ENCODE results near the gene UBE3D.
"Not testable (repeated sequence)": the region's sequence is repeated elsewhere in the genome, so short reads cannot be mapped to it uniquely, and the experiment has no call there.

Gene UBE3D

DNA sequence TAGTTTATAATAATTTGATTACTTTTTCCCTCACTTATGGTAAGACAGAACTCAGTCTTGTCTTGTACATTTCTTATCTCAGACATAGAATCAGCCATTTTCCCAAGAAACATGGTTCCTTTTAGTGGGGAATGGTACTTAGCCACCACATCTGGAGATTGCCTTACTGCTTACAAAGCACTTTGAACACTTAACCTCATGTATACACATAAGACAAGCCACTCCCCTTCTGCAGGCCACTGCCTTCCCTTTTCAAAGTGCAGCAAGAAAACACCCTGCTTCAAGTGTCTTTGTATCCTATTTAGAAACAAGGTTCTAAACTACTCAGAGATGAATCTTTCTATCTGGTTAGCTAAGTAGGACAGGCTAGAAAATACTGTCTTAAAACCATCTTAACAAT is 159.2 kb downstream of the UBE3D start:
- H3K27ac ChIP-seq (ENCODE audit: insufficient read depth, low read length, poor library complexity, severe bottlenecking) = no peak overlapping the region
- H3K4me3 ChIP-seq (ENCODE audit: insufficient read depth, low read depth, low read length, poor library complexity, severe bottlenecking) = no peak overlapping the region
- H3K36me3 ChIP-seq (ENCODE audit: control insufficient read depth, insufficient read depth, low read length) = no peaks in the 10 kb centered on the region
- H3K4me1 ChIP-seq (ENCODE audit: control insufficient read depth, insufficient read depth, low read length, poor library complexity, severe bottlenecking) = no peaks in the 10 kb centered on the region
- no peaks in the 10 kb centered on the region for H3K9me3 ChIP-seq (ENCODE audit: control insufficient read depth, low read length)
- no peak for DNase-seq
- no peaks in the 10 kb centered on the region for H3K27me3 ChIP-seq (replicated peaks; ENCODE audit: control insufficient read depth, insufficient read depth, low read length, poor library complexity, severe bottlenecking)

DNA sequence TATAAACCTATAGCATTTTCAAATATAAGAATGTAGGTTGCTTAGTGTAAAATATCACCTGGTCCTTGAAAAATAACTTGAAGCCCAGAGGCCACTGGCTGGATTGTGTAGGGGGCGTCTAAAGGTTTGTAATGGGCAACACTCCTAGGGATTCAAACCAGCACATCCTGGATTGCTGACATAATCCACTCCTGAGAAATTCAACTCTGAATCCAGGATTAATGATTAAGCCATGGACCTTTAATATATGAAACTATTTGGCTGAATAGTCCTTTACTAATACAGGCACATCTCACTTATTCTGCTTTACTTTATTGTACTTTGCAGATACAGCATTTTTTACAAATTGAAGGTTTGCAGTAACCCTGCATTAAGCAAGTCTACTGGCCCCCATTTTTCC is 160.8 kb downstream of the UBE3D start:
- Histone ChIP-seq H3K27ac (ENCODE audit: insufficient read depth, low read length, poor library complexity, severe bottlenecking) (no peak overlapping the region), H3K9me3 (ENCODE audit: control insufficient read depth, low read length) (no peaks in the 10 kb centered on the region), H3K36me3 (ENCODE audit: control insufficient read depth, insufficient read depth, low read length) (no peaks in the 10 kb centered on the region), H3K27me3 (replicated peaks; ENCODE audit: control insufficient read depth, insufficient read depth, low read length, poor library complexity, severe bottlenecking) (no peaks in the 10 kb centered on the region), H3K4me3 (ENCODE audit: insufficient read depth, low read depth, low read length, poor library complexity, severe bottlenecking) (no peak overlapping the region), H3K4me1 (ENCODE audit: control insufficient read depth, insufficient read depth, low read length, poor library complexity, severe bottlenecking) (no peaks in the 10 kb centered on the region)
- DNase-seq = no peak

DNA sequence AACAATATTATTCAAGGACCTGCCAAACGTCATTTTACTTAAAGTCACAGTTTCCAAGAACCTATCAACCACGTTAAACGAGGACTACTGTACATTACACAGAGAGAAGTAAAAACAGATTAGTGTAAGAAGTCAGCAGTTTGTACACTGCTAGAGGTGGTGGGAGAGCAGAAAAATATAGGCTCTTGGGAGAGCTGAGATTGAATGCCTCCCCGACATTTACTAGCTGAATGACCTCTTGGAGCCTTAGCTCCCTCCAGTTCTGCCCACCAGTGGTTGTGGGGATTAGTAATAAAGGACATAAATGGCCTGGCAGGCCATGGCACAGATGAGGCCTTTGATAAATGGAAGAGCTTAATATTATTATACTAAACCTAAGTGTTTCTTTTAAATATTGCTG is 161.4 kb downstream of the UBE3D start:
- Histone ChIP-seq H3K27ac (ENCODE audit: insufficient read depth, low read length, poor library complexity, severe bottlenecking) (no peak overlapping the region), H3K4me3 (ENCODE audit: insufficient read depth, low read depth, low read length, poor library complexity, severe bottlenecking) (no peak overlapping the region), H3K9me3 (ENCODE audit: control insufficient read depth, low read length) (no peaks in the 10 kb centered on the region), H3K4me1 (ENCODE audit: control insufficient read depth, insufficient read depth, low read length, poor library complexity, severe bottlenecking) (no peaks in the 10 kb centered on the region), H3K36me3 (ENCODE audit: control insufficient read depth, insufficient read depth, low read length) (no peaks in the 10 kb centered on the region), H3K27me3 (replicated peaks; ENCODE audit: control insufficient read depth, insufficient read depth, low read length, poor library complexity, severe bottlenecking) (no peaks in the 10 kb centered on the region)
- DNase-seq = no peak

GRCh38 chr6:82902290-82902689 is 163.4 kb downstream of the UBE3D start:
- DNase-seq = no peak
- H3K36me3 ChIP-seq (ENCODE audit: control insufficient read depth, insufficient read depth, low read length) = no peaks in the 10 kb centered on the region
- no peaks in the 10 kb centered on the region for H3K4me1 ChIP-seq (ENCODE audit: control insufficient read depth, insufficient read depth, low read length, poor library complexity, severe bottlenecking)
- no peaks in the 10 kb centered on the region for H3K27me3 ChIP-seq (replicated peaks; ENCODE audit: control insufficient read depth, insufficient read depth, low read length, poor library complexity, severe bottlenecking)
- H3K9me3 ChIP-seq (ENCODE audit: control insufficient read depth, low read length) = no peaks in the 10 kb centered on the region
- no peak overlapping the region for H3K4me3 ChIP-seq (ENCODE audit: insufficient read depth, low read depth, low read length, poor library complexity, severe bottlenecking)
- no peak overlapping the region for H3K27ac ChIP-seq (ENCODE audit: insufficient read depth, low read length, poor library complexity, severe bottlenecking)

GRCh38 chr6:82894653-82895259 is 170.9 kb downstream of the UBE3D start:
- no peak for DNase-seq
- Histone ChIP-seq H3K36me3 (ENCODE audit: control insufficient read depth, insufficient read depth, low read length) (no peaks in the 10 kb centered on the region), H3K4me1 (ENCODE audit: control insufficient read depth, insufficient read depth, low read length, poor library complexity, severe bottlenecking) (no peaks in the 10 kb centered on the region)

GRCh38 chr6:82893889-82894652 is 171.6 kb downstream of the UBE3D start:
- Histone ChIP-seq H3K4me3 (ENCODE audit: insufficient read depth, low read depth, low read length, poor library complexity, severe bottlenecking) (no peak overlapping the region), H3K27ac (ENCODE audit: insufficient read depth, low read length, poor library complexity, severe bottlenecking) (no peak overlapping the region), H3K9me3 (ENCODE audit: control insufficient read depth, low read length) (no peaks in the 10 kb centered on the region), H3K27me3 (replicated peaks; ENCODE audit: control insufficient read depth, insufficient read depth, low read length, poor library complexity, severe bottlenecking) (no peaks in the 10 kb centered on the region), H3K4me1 (ENCODE audit: control insufficient read depth, insufficient read depth, low read length, poor library complexity, severe bottlenecking) (no peaks in the 10 kb centered on the region), H3K36me3 (ENCODE audit: control insufficient read depth, insufficient read depth, low read length) (no peaks in the 10 kb centered on the region)
- DNase-seq = no peak

More at GRCh38 chr6:82894653-82895259, 170.9 kb downstream of the UBE3D start:
- Histone ChIP-seq H3K27me3 (replicated peaks; ENCODE audit: control insufficient read depth, insufficient read depth, low read length, poor library complexity, severe bottlenecking) (no peaks in the 10 kb centered on the region), H3K4me3 (ENCODE audit: insufficient read depth, low read depth, low read length, poor library complexity, severe bottlenecking) (no peak overlapping the region), H3K9me3 (ENCODE audit: control insufficient read depth, low read length) (no peaks in the 10 kb centered on the region), H3K27ac (ENCODE audit: insufficient read depth, low read length, poor library complexity, severe bottlenecking) (no peak overlapping the region)

- H3K4me3 ChIP-seq (ENCODE audit: insufficient read depth, low read depth, low read length, poor library complexity, severe bottlenecking); H3K36me3 ChIP-seq (ENCODE audit: control insufficient read depth, insufficient read depth, low read length); H3K27me3 ChIP-seq (replicated peaks; ENCODE audit: control insufficient read depth, insufficient read depth, low read length, poor library complexity, severe bottlenecking); H3K4me1 ChIP-seq (ENCODE audit: control insufficient read depth, insufficient read depth, low read length, poor library complexity, severe bottlenecking); H3K27ac ChIP-seq (ENCODE audit: insufficient read depth, low read length, poor library complexity, severe bottlenecking); H3K9me3 ChIP-seq (ENCODE audit: control insufficient read depth, low read length); DNase-seq: not testable (repeated sequence)
Measured at GRCh38 chr6:82891503-82891902, 174.1 kb downstream of the UBE3D start.

DNA sequence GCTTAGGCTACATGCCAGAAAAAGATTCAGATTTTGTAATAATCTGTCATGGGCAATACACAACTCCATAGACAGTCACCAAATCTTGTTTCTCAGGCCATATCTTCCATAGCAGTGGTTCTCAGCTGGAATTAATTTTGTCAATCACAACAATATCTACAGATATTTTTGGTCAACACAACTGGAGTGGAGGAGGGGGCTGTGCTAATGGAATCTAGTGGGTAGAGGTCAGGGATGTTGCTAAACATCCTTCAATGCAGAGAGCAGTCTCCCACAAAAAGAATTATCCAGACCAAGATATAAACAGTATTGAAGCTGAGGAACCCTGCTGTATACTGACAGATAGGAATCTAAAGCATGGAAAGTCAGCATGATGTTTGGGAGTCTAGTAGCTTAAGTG is 174.6 kb downstream of the UBE3D start:
- Histone ChIP-seq H3K27ac (ENCODE audit: insufficient read depth, low read length, poor library complexity, severe bottlenecking) (no peak overlapping the region), H3K4me3 (ENCODE audit: insufficient read depth, low read depth, low read length, poor library complexity, severe bottlenecking) (no peak overlapping the region), H3K27me3 (replicated peaks; ENCODE audit: control insufficient read depth, insufficient read depth, low read length, poor library complexity, severe bottlenecking) (no peaks in the 10 kb centered on the region), H3K4me1 (ENCODE audit: control insufficient read depth, insufficient read depth, low read length, poor library complexity, severe bottlenecking) (no peaks in the 10 kb centered on the region), H3K36me3 (ENCODE audit: control insufficient read depth, insufficient read depth, low read length) (no peaks in the 10 kb centered on the region), H3K9me3 (ENCODE audit: control insufficient read depth, low read length) (no peaks in the 10 kb centered on the region)
- DNase-seq = no peak

GRCh38 chr6:82890240-82890639 is 175.4 kb downstream of the UBE3D start:
- Histone ChIP-seq H3K27ac (ENCODE audit: insufficient read depth, low read length, poor library complexity, severe bottlenecking) (no peak overlapping the region), H3K27me3 (replicated peaks; ENCODE audit: control insufficient read depth, insufficient read depth, low read length, poor library complexity, severe bottlenecking) (no peaks in the 10 kb centered on the region), H3K9me3 (ENCODE audit: control insufficient read depth, low read length) (no peaks in the 10 kb centered on the region), H3K4me3 (ENCODE audit: insufficient read depth, low read depth, low read length, poor library complexity, severe bottlenecking) (no peak overlapping the region), H3K4me1 (ENCODE audit: control insufficient read depth, insufficient read depth, low read length, poor library complexity, severe bottlenecking) (no peaks in the 10 kb centered on the region), H3K36me3 (ENCODE audit: control insufficient read depth, insufficient read depth, low read length) (no peaks in the 10 kb centered on the region)
- DNase-seq = no peak

- Histone ChIP-seq H3K9me3 (ENCODE audit: control insufficient read depth, low read length) (no peaks in the 10 kb centered on the region), H3K27ac (ENCODE audit: insufficient read depth, low read length, poor library complexity, severe bottlenecking) (no peak overlapping the region), H3K36me3 (ENCODE audit: control insufficient read depth, insufficient read depth, low read length) (no peaks in the 10 kb centered on the region)
Measured at GRCh38 chr6:82889143-82889542, 176.5 kb downstream of the UBE3D start.

More at GRCh38 chr6:82889143-82889542, 176.5 kb downstream of the UBE3D start:
- H3K27me3 ChIP-seq (replicated peaks; ENCODE audit: control insufficient read depth, insufficient read depth, low read length, poor library complexity, severe bottlenecking) = no peaks in the 10 kb centered on the region
- no peaks in the 10 kb centered on the region for H3K4me1 ChIP-seq (ENCODE audit: control insufficient read depth, insufficient read depth, low read length, poor library complexity, severe bottlenecking)
- no peak for DNase-seq
- H3K4me3 ChIP-seq (ENCODE audit: insufficient read depth, low read depth, low read length, poor library complexity, severe bottlenecking) = no peak overlapping the region

Data from effector memory CD4-positive, alpha-beta T cell (primary cell).